SK-N-SH (cell line): ENCODE measurements around the gene DNM2.
"Not testable (repeated sequence)": the region's sequence is repeated elsewhere in the genome, so short reads cannot be mapped to it uniquely, and the experiment has no call there.

Experiments used
- CTCF ChIP-seq: fragments of 200-600 bp; sonication (generic); IDR thresholded peaks from 2 replicates; pipeline ENCODE4 v1.6.1; 2017; ENCODE audit warnings: antibody characterized with exemption, mild to moderate bottlenecking, moderate library complexity
- EP300 ChIP-seq, 2 experiments: IDR thresholded peaks; 2 replicates each; pipeline versions ENCODE4 v1.4.0 to v1.6.1; 2012; ENCODE audit warnings: borderline replicate concordance in 1 of 2, low read depth in 1 of 2, low read length in 1 of 2
- RXRA ChIP-seq: IDR thresholded peaks from 2 replicates; pipeline ENCODE4 v1.4.0; 2012; ENCODE audit warnings: low read depth, mild to moderate bottlenecking, borderline replicate concordance
- YY1 ChIP-seq: IDR thresholded peaks from 2 replicates; pipeline ENCODE4 v1.4.0; 2012; ENCODE audit warnings: low read depth, mild to moderate bottlenecking

- not testable (repeated sequence) for TF ChIP-seq EP300 (IDR thresholded peaks at IDR 0.05; ENCODE audit: borderline replicate concordance in 1 of 2, low read depth in 1 of 2, low read length in 1 of 2); YY1; CTCF; RXRA
Observed at GRCh38 chr19:10746437-10746836, 28.6 kb downstream of the DNM2 start.
